Hepatocyte (in vitro differentiated cells): Measurements from ENCODE around the gene LGALS12.

Experiments used
- EZH2 ChIP-seq: fragments of 200-600 bp; sonication (generic); IDR thresholded peaks from 2 replicates; pipeline ENCODE4 v1.6.1; 2016; ENCODE audit warnings: antibody characterized with exemption, mild to moderate bottlenecking, borderline replicate concordance
- EZH2phosphoT487 ChIP-seq: fragments of 200-600 bp; sonication (generic); IDR thresholded peaks from one replicate; pipeline ENCODE4 v1.6.1; 2018; ENCODE audit warnings: antibody characterized with exemption, mild to moderate bottlenecking, low read depth, moderate library complexity; ENCODE audit not compliant: unreplicated experiment, severe bottlenecking
- TF ChIP-seq, protein P1 (sequence below): fragments of 200-600 bp; sonication (generic); IDR thresholded peaks from 2 replicates; pipeline ENCODE4 v1.5.1; 2016; ENCODE audit warnings: antibody characterized with exemption, mild to moderate bottlenecking; ENCODE audit not compliant: poor library complexity

- TF ChIP-seq, protein P1, sequence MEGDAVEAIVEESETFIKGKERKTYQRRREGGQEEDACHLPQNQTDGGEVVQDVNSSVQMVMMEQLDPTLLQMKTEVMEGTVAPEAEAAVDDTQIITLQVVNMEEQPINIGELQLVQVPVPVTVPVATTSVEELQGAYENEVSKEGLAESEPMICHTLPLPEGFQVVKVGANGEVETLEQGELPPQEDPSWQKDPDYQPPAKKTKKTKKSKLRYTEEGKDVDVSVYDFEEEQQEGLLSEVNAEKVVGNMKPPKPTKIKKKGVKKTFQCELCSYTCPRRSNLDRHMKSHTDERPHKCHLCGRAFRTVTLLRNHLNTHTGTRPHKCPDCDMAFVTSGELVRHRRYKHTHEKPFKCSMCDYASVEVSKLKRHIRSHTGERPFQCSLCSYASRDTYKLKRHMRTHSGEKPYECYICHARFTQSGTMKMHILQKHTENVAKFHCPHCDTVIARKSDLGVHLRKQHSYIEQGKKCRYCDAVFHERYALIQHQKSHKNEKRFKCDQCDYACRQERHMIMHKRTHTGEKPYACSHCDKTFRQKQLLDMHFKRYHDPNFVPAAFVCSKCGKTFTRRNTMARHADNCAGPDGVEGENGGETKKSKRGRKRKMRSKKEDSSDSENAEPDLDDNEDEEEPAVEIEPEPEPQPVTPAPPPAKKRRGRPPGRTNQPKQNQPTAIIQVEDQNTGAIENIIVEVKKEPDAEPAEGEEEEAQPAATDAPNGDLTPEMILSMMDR, result no peak
- TF ChIP-seq EZH2, result no peak
- TF ChIP-seq EZH2phosphoT487, result no peak
Observed at GRCh38 chr11:63489879-63490278, 16.0 kb upstream of the LGALS12 start.
